Mucosa of descending colon (tissue), 3 donors: ENCODE data around the gene FGF5. TPM values are rescaled to one million over a fixed set of nuclear protein-coding genes. Genes with fewer than 3 reads are reported as not detected.

Experiments
- ATAC-seq: fragments of 200-7000 bp; cut with Tn5 transposase; one replicate; pipeline ENCODE4 v1.9.1; 2020; ENCODE audit warnings: mild to moderate bottlenecking, moderate library complexity
- DNase-seq, 3 donors: peaks; one replicate each; pipeline ENCODE4 v3.0.0-alpha.2; 2020
- H3K36me3 ChIP-seq: fragments of 200-600 bp; one replicate; pipeline ENCODE4 v1.8.0; 2021; ENCODE audit warnings: low read depth, mild to moderate bottlenecking
- H3K4me1 ChIP-seq: fragments of 200-600 bp; one replicate; pipeline ENCODE4 v1.8.0; 2021; ENCODE audit warnings: low read depth, mild to moderate bottlenecking
- H3K4me3 ChIP-seq: fragments of 200-600 bp; one replicate; pipeline ENCODE4 v1.8.0; 2021; ENCODE audit warnings: mild to moderate bottlenecking
- H3K9me3 ChIP-seq: fragments of 200-600 bp; one replicate; pipeline ENCODE4 v1.8.0; 2021; ENCODE audit warnings: mild to moderate bottlenecking
- CTCF ChIP-seq: fragments of 200-600 bp; IDR thresholded peaks from one replicate; pipeline ENCODE4 v1.8.0; 2022; ENCODE audit warnings: antibody characterized with exemption, mild to moderate bottlenecking
- intact Hi-C, 2 donors: fragments of 100-400 bp; cut with DNase I in 1 of 2; cut with micrococcal nuclease in 1 of 2; formaldehyde crosslinking; loops; one replicate each; pipeline versions ENCODE4 v1.11.0 to v1.11.1; 2022; cut with DNase I, micrococcal nuclease
- total RNA-seq, 3 donors: library from RNA; stranded (reverse); fragmentation: NEBNext Ultra II Directional in 2 of 3; extraction: Animal tissue kit (Norgen Biotek cat#: 25700) in 2 of 3; gene quantifications; one replicate each; pipeline versions ENCODE4 v1.2.1 to v1.2.4, GENCODE V29; 2021 to 2023
- donor health status: DM: no; HTN: no; CAD: no; lungs with moderate emphysema.
- donor health status: DM: no; HTN: no; CAD: no.
- donor health status: DM: no; HTN: yes; CAD: no.

Gene FGF5
- total RNA-seq, 3 donors from 2014 or later, result 0.05 to 1.1 TPM; not detected in 1

GRCh38 chr4:80295336-80295735 lies 28.9 kb downstream of the FGF5 start:
- H3K36me3 ChIP-seq, result no peaks in the 10 kb centered on the region
- no peak for ATAC-seq
- intact Hi-C loops, result no loop called here
- DNase-seq, result no peak
- no peak overlapping the region for H3K4me3 ChIP-seq
- no peaks in the 10 kb centered on the region for H3K9me3 ChIP-seq
- H3K4me1 ChIP-seq, result no peaks in the 10 kb centered on the region
- no peak for TF ChIP-seq CTCF

GRCh38 chr4:80295826-80296225 lies 29.4 kb downstream of the FGF5 start:
- Histone ChIP-seq H3K9me3 (no peaks in the 10 kb centered on the region), H3K36me3 (no peaks in the 10 kb centered on the region), H3K4me1 (no peaks in the 10 kb centered on the region), H3K4me3 (no peak overlapping the region)
- ATAC-seq, result no peak
- DNase-seq, result no peak
- no peak for TF ChIP-seq CTCF
- intact Hi-C loops, result no loop called here

- no peak for ATAC-seq
- no peaks in the 10 kb centered on the region for H3K9me3 ChIP-seq
- intact Hi-C loops, result no loop called here
- H3K36me3 ChIP-seq, result no peaks in the 10 kb centered on the region
- DNase-seq, result no peak
- H3K4me1 ChIP-seq, result no peaks in the 10 kb centered on the region
- no peak overlapping the region for H3K4me3 ChIP-seq
- TF ChIP-seq CTCF, result no peak
These were observed 35.4 kb downstream of the FGF5 start for GRCh38 chr4:80301884-80302283.

- Histone ChIP-seq H3K36me3 (no peaks in the 10 kb centered on the region), H3K9me3 (no peaks in the 10 kb centered on the region), H3K4me3 (no peak overlapping the region), H3K4me1 (no peaks in the 10 kb centered on the region)
- intact Hi-C loops, result no loop called here
- no peak for TF ChIP-seq CTCF
- DNase-seq (no peak), ATAC-seq (no peak)
These were observed 36.3 kb downstream of the FGF5 start for GRCh38 chr4:80302616-80303223.

GRCh38 chr4:80305466-80305865 lies 39.0 kb downstream of the FGF5 start:
- DNase-seq (no peak), ATAC-seq (no peak)
- H3K36me3 ChIP-seq, result no peaks in the 10 kb centered on the region
- H3K4me1 ChIP-seq, result no peaks in the 10 kb centered on the region
- no peak for TF ChIP-seq CTCF
- H3K4me3 ChIP-seq, result no peak overlapping the region
- no peaks in the 10 kb centered on the region for H3K9me3 ChIP-seq
- intact Hi-C loops, result no loop called here

GRCh38 chr4:80306260-80306659 lies 39.8 kb downstream of the FGF5 start:
- no peaks in the 10 kb centered on the region for H3K36me3 ChIP-seq
- no peak for ATAC-seq
- intact Hi-C loops, result no loop called here
- no peak for TF ChIP-seq CTCF
- no peak for DNase-seq
- no peak overlapping the region for H3K4me3 ChIP-seq
- H3K4me1 ChIP-seq, result no peaks in the 10 kb centered on the region
- H3K9me3 ChIP-seq, result no peaks in the 10 kb centered on the region
